SHP77 (cell line): ENCODE results near the gene ATRNL1.

Experiments
- DNase-seq, 2 experiments: peaks; one replicate each; lab custom pipeline; 2025; lab: John Stamatoyannopoulos, UW

Gene ATRNL1

GRCh38 chr10:115988380-115988779, 895.2 kb downstream of the ATRNL1 start:
- no peak for DNase-seq

GRCh38 chr10:115989621-115990020, 896.5 kb downstream of the ATRNL1 start:
- DNase-seq, result no peak

GRCh38 chr10:115992236-115992986, 899.2 kb downstream of the ATRNL1 start:
- DNase-seq, result no peak

- no peak for DNase-seq
These were observed 902.9 kb downstream of the ATRNL1 start for GRCh38 chr10:115996031-115996430.

- DNase-seq, result no peak
These were observed 905.1 kb downstream of the ATRNL1 start for GRCh38 chr10:115998301-115998700.
